HFFc6 (cell line): ENCODE results near the gene COL4A1. TPM values are rescaled to one million over a fixed set of nuclear protein-coding genes. Genes with fewer than 3 reads are reported as not detected.
"Not testable (repeated sequence)": the region's sequence is repeated elsewhere in the genome, so short reads cannot be mapped to it uniquely, and the experiment has no call there.

ENCODE experiments used
- DNase-seq: peaks from one replicate; pipeline ENCODE4 v3.0.0-alpha.2; 2018
- H3K27ac Mint-ChIP-seq: 2 replicates; pipeline ENCODE4 v1.8.0; 2020; ENCODE audit warnings: mild to moderate bottlenecking, mixed read lengths
- H3K27me3 Mint-ChIP-seq: 2 replicates; pipeline ENCODE4 v1.8.0; 2021; ENCODE audit warnings: mild to moderate bottlenecking, moderate library complexity, mixed read lengths; ENCODE audit not compliant: insufficient read depth
- H3K36me3 Mint-ChIP-seq: 2 replicates; pipeline ENCODE4 v1.8.0; 2021; ENCODE audit warnings: low read depth, mixed read lengths
- H3K4me1 Mint-ChIP-seq: 2 replicates; pipeline ENCODE4 v1.8.0; 2020; ENCODE audit warnings: low read depth, mixed read lengths
- H3K4me3 Mint-ChIP-seq: 2 replicates; pipeline ENCODE4 v1.8.0; 2020; ENCODE audit warnings: mild to moderate bottlenecking, moderate library complexity, mixed read lengths
- H3K9me3 Mint-ChIP-seq: 2 replicates; pipeline ENCODE4 v1.8.0; 2020; ENCODE audit warnings: mild to moderate bottlenecking, mixed read lengths
- total RNA-seq, 6 experiments: library from RNA; stranded (reverse); fragmentation: NEBNext Ultra II Directional; extraction: Animal tissue kit (Norgen Biotek cat#: 25700); gene quantifications; 2 replicates in 1 of 6; 3 replicates in 5 of 6; pipeline ENCODE4 v1.2.3, GENCODE V29; 2021
- TF ChIP-seq, protein P1 (sequence below): fragments of 200-600 bp; sonication (generic); IDR thresholded peaks from 2 replicates; pipeline ENCODE4 v1.5.0; 2021; ENCODE audit warnings: antibody characterized with exemption, mild to moderate bottlenecking

The COL4A1 gene
- total RNA-seq, 6 experiments from 2014 or later = 137 to 328 (median 148) TPM

DNA sequence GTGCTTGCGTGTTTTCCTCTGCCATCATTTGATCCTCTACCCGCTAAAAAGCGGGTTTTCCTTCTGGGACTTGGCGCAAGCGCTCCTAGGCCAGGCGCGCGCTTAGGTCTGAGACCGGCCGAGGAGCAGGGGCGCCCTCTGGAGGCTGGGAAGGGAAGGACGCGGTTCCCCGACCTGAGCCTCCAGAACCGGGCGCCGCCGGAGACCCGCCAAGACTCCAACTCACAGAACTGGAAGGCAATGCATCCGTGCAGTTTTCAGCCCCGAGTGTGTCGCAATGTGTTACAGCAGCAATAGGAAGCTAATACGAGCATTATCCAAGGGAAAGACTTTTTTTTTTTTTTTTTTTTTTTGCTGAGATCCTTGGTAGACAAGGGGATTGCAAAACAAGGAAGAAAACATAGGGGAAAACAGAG, 190.9 kb downstream of the COL4A1 start:
- DNase-seq = peak; percentile 62
- Mint-ChIP-seq H3K9me3 (no peaks in the 10 kb centered on the region), H3K27me3 (peaks cover 2% of the 10 kb centered on the region; the same call in 1 of the 2 replicates), H3K4me3 (peak overlapping the region; percentile 59), H3K4me1 (peaks cover 50% of the 10 kb centered on the region), H3K36me3 (no peaks in the 10 kb centered on the region), H3K27ac (no peak overlapping the region)
- TF ChIP-seq, protein P1, sequence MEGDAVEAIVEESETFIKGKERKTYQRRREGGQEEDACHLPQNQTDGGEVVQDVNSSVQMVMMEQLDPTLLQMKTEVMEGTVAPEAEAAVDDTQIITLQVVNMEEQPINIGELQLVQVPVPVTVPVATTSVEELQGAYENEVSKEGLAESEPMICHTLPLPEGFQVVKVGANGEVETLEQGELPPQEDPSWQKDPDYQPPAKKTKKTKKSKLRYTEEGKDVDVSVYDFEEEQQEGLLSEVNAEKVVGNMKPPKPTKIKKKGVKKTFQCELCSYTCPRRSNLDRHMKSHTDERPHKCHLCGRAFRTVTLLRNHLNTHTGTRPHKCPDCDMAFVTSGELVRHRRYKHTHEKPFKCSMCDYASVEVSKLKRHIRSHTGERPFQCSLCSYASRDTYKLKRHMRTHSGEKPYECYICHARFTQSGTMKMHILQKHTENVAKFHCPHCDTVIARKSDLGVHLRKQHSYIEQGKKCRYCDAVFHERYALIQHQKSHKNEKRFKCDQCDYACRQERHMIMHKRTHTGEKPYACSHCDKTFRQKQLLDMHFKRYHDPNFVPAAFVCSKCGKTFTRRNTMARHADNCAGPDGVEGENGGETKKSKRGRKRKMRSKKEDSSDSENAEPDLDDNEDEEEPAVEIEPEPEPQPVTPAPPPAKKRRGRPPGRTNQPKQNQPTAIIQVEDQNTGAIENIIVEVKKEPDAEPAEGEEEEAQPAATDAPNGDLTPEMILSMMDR = peak; percentile 95

- peaks cover 46% of the 10 kb centered on the region for H3K4me1 Mint-ChIP-seq
- TF ChIP-seq, protein P1 = no peak
- H3K36me3 Mint-ChIP-seq = no peaks in the 10 kb centered on the region
- no peaks in the 10 kb centered on the region for H3K9me3 Mint-ChIP-seq
- H3K27me3 Mint-ChIP-seq = peaks cover 2% of the 10 kb centered on the region; the same call in 1 of the 2 replicates
- H3K27ac Mint-ChIP-seq = no peak overlapping the region
- H3K4me3 Mint-ChIP-seq = no peak overlapping the region
- no peak for DNase-seq
These were observed 191.4 kb downstream of the COL4A1 start for GRCh38 chr13:110115591-110115990.

GRCh38 chr13:110114316-110114715, 192.6 kb downstream of the COL4A1 start:
- Mint-ChIP-seq H3K4me3 (no peak overlapping the region), H3K27me3 (peaks cover 2% of the 10 kb centered on the region; the same call in 1 of the 2 replicates), H3K27ac (peak overlapping the region; percentile 49; the same call in 1 of the 2 replicates), H3K9me3 (no peaks in the 10 kb centered on the region), H3K36me3 (no peaks in the 10 kb centered on the region), H3K4me1 (peaks cover 52% of the 10 kb centered on the region)
- TF ChIP-seq, protein P1 = no peak
- DNase-seq = peak; percentile 27

DNA sequence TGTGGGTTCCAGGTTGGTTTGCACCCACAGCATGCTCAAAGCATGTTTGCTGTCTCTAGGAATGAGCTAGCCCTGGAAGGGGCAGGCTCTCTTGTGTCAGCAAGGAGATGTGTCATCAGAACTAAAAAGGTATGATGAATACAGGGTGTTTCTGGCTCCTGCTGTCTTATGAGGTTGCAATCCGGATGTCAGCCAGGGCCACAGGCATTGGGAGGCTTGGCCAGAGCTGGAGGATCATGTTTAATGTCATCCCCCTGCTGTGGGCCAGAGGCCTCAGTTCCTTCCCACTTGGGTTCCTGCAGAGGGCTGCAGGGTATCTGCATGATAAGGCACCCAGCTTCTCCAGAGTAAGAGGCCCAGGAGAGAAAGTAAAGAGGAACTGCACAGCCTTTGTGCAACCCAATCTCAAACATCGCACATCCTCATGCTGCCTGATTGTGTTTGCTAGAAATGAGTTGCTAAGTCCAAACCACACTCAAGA, 193.6 kb downstream of the COL4A1 start:
- H3K27me3 Mint-ChIP-seq = peaks cover 2% of the 10 kb centered on the region; the same call in 1 of the 2 replicates
- no peaks in the 10 kb centered on the region for H3K36me3 Mint-ChIP-seq
- H3K4me1 Mint-ChIP-seq = peaks cover 62% of the 10 kb centered on the region
- H3K27ac Mint-ChIP-seq = peak overlapping the region; percentile 49
- no peaks in the 10 kb centered on the region for H3K9me3 Mint-ChIP-seq
- DNase-seq = peak; percentile 77
- no peak overlapping the region for H3K4me3 Mint-ChIP-seq
- TF ChIP-seq, protein P1 = no peak

GRCh38 chr13:110112379-110112778, 194.6 kb downstream of the COL4A1 start:
- not testable (repeated sequence) for H3K27ac Mint-ChIP-seq, H3K9me3 Mint-ChIP-seq, H3K36me3 Mint-ChIP-seq, DNase-seq, H3K4me3 Mint-ChIP-seq, H3K27me3 Mint-ChIP-seq
- peaks cover 65% of the 10 kb centered on the region for H3K4me1 Mint-ChIP-seq
- TF ChIP-seq, protein P1 = peak; percentile 79
